GM18505 (cell line): Measurements from ENCODE around the gene SNX6.
"Not testable (repeated sequence)": the region's sequence is repeated elsewhere in the genome, so short reads cannot be mapped to it uniquely, and the experiment has no call there.

Source experiments
- ATAC-seq: cut with Tn5 transposase; IDR thresholded peaks from one replicate; pipeline ENCODE4 v1.9.1; 2021; ENCODE audit not compliant: unreplicated experiment
- POLR2A ChIP-seq: IDR thresholded peaks from 4 replicates; pipeline ENCODE4 v1.6.1; 2011; ENCODE audit warnings: borderline replicate concordance; ENCODE audit not compliant: insufficient read depth, insufficient read length; ENCODE audit errors: extremely low read depth

SNX6 gene

DNA sequence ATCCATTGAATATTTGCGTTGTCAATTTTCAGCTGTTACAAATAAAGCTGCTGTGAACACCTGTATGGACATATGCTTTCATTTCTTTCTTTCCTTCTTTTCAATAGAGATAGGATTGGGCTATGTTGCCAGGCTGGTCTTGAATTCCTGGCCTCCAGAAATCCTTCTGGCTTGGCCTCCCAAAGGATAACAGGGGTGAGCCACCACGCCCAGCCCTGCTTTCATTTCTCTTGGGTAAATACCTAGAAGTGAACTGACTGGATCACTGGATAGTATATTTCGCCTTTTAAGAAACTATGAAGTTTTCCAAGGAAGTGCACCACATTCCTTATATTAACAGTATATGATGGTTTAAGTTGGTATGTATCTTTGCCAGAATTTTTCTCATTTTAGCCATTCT, 58.2 kb downstream of the SNX6 start:
- no peak for ATAC-seq
- TF ChIP-seq POLR2A, result no peak

DNA sequence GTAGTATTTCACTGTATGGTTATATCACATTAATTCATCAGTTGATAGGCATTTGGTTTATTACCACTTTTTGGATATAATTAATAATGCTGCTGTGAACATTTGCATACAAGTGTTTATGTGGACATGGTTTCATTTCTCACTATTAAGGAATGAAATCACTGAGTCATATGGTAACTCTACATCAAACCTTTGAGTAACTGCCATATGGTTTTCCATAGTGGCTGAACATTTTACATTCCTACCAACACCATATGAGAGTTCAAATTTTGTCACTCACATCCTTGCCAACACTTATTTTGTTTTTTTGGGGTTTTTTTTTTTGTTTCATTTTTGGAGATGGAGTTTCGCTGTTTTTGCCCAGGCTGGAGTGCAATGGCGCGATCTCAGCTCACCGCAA, 60.2 kb downstream of the SNX6 start:
- no peak for ATAC-seq
- TF ChIP-seq POLR2A, result no peak

DNA sequence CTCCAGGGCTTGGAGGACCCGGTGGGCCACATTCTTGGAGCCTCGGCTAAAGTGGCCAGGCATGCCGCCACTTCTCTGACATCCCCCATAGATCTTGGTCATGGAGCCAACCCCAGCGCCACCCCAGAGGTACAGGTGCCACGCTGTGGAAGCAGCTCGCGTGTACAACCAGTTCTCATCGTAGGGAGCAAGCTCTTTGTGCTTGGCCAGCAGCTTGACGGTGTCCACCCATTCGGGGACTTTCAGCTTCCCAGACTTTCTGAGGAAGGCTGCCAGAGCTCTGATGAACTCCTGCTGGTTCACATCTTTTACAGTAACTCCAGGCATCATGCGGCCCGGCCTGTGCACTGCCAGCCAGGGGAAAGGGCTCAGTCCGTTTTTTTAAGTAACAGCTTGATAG, 61.1 kb downstream of the SNX6 start:
- ATAC-seq, result no peak

DNA sequence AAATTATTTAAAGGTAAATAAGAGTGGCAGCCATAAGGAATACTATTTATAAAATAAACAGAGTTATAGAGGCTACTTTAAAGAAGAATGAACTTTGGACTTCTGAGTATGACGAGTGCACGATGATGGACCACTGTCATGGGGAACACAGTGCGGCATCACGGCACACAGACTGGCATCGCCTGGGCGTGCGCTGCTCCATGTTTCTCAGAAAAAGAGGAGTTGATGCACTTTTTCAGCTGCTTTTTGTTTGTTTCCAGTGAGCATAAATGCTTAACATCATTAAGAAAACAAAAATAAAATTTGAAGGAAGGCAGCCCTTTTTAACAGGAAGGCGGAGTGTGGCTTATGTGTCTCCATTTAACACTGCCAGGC, 67.2 kb downstream of the SNX6 start:
- ATAC-seq, result no peak
- no peak for TF ChIP-seq POLR2A

More for the DNA sequence above, 61.1 kb downstream of the SNX6 start:
- TF ChIP-seq POLR2A, result no peak

DNA sequence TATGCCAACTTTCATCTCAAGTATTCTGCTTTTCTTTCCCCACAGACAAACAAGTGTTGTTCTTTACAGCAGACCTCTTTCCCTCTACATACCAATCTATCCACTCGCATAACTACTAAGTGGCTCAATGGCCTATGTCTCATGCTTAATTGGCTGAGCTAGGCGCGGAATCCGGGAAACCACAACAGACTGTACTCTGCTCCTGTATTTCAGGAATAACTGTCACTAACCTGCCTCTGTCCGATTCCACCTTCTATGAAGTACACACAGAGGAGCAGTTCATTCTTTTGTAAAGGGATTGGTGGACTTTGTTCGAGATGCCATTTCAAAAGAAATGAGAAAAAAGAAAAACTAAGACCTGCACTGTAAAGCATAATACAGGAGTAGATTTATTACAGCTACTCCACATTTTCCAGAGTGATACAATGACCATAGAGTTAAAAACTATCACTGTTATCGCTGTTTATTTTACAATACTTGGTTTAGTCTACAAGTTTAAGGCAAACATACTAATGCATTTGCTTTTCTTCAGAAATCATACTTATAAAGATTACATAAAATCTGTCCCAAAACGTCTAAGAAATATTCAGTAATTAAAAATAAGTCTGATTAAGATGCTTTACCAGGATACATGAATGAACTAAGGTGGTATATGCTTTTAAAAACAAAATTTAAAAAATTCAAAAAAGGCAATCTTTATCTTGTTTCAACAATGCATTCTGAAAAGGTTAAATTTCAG, 67.7 kb downstream of the SNX6 start:
- not testable (repeated sequence) for ATAC-seq

DNA sequence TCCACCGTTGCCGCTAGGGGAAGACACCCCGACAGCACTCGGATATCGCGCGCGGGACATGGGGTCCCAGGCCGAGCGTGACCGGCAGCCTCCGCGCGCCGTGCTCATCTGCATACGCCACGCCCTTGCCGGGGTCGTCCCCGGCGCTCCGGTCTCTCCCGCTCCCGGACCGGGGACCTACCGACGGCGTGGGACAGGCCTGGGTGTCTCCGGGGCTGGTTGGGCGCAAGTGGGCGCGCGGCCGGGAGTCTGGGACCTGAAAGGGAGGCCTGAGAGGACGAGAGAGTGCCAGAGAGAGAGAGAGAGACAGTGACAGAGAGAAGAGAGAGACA, 73.5 kb downstream of the SNX6 start:
- peak; percentile 59 for ATAC-seq

DNA sequence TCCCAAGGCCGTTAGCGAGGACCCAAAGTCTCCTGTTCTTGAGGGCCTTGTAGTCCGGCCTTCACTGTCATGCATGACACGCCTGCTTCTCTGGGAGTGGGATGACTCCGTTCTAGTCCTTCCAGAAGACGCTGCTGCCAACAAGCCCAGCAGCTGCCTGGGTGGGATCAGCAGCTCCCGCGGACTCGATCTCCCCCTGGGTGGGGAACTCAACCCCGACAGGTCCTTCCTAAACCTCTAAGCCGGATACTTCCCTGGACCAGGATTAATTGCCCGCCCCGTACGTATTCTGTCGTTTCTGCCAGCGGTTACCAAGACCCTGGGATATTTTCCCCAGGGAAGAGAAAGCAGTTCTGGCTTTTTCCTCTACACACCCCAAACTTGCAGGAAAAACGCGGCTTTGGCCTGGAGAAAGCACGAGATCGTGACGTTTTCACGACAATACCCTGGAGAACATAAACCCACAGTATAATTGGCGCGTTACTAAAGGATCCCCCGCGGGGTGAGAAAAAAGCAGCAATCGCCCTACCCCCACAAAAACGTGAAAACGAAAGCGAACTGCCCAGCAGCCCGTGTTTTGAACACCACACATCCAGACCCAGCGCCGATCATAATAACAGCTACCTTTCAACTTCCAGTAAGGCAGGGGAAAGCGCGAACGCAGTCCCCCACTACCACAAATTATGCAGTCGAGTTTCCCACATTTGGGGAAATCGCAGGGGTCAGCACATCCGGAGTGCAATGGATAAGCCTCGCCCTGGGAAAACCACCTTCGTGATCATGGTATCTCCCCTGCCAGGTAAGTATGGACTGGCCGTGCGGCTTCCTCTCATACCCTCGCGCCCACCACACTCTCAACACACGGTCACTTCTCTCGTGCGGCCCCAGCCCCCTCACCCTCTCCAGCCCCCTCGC, 74.1 kb downstream of the SNX6 start:
- ATAC-seq, result peak; percentile 69

DNA sequence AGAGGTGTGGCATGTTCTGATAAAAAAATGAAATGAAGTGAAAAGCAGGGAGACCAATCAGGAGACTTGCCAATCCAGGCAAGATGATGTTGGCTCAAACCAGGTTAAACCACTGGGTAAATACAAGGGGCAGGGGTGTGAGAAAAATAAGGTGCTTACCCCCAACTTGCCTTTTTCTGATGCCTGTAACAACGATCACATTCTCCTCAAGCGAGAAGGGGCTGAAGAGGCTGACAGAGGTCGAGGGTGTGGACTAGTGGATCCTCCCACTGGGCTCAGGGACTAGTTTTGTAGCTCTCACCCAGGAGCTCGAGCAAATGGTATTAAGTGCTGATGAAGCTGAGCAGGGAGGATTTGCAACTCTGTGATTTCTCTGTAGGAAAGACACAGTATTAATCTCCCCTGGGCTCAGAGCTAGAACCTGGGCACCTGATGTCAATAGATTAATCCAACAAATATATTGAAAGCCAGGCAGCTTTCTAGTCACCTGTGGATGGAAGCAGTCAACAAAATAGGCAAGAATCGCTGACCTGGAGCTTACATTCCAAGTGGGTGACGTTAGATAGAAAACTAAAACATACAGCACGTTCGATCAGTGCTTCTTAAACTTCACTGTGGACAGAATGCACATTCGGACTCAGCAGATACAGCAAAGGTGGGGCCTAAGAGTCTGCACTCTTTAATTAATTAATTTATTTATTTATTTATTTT, 75.3 kb downstream of the SNX6 start:
- no peak for ATAC-seq
- no peak for TF ChIP-seq POLR2A

DNA sequence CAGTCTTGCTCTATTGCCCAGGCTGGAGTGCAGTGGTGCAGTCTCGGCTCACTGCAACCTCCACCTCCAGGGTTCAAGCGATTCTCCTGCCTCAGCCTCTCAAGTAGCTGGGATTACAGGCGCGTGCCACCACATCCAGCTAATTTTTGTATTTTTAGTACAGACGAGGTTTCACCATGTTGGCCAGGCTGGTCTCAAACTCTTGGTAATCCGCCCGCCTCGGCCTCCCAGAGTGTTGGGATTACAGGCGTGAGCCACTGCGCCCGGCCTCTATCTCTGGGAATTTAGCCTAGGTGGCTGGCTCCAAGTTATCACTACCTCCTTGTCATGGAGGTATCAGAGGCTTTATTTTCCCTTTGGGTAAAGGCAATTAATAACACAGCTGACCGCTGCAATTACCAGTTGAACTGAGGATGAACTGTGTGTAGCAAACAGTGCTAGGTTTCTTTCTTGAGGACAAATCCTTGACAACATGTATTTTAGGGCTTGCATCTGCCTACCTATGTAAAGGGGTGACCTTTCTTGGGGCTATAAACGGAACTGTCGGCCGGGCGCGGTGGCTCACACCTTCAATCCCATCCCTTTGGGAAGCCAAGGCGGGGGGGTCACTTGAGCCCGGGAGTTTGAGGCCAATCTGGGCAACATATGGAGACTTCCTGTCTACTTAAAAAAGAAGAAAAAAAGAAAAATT, 80.5 kb downstream of the SNX6 start:
- not testable (repeated sequence) for ATAC-seq

DNA sequence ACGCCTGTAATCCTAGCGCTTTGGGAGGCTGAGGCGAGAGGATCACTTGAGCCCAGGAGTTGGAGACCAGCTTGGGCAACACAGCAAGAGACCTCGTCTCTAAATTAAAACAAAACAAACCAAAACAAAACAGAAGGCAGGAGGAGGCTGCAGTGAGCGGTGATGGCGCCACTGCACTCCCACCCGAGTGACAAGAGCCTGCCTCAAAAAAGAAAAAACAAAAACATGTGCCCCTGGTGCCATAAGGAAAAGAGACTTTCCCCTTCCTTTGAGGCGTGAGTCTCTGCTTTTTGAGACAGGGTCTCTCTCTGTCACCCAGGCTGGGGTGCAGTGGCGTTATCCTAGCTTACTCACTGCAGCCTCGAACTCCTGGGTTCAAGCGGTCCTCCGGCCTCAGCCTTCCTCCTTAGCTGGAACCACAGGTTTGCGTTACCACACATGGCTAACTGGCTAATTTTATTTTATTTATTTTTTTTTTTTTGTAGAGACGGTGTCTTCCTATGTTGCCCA, 81.4 kb downstream of the SNX6 start:
- no peak for TF ChIP-seq POLR2A
- ATAC-seq, result no peak

DNA sequence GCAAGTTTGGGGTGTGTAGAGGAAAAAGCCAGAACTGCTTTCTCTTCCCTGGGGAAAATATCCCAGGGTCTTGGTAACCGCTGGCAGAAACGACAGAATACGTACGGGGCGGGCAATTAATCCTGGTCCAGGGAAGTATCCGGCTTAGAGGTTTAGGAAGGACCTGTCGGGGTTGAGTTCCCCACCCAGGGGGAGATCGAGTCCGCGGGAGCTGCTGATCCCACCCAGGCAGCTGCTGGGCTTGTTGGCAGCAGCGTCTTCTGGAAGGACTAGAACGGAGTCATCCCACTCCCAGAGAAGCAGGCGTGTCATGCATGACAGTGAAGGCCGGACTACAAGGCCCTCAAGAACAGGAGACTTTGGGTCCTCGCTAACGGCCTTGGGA, 82.8 kb downstream of the SNX6 start:
- ATAC-seq, result peak; percentile 29

DNA sequence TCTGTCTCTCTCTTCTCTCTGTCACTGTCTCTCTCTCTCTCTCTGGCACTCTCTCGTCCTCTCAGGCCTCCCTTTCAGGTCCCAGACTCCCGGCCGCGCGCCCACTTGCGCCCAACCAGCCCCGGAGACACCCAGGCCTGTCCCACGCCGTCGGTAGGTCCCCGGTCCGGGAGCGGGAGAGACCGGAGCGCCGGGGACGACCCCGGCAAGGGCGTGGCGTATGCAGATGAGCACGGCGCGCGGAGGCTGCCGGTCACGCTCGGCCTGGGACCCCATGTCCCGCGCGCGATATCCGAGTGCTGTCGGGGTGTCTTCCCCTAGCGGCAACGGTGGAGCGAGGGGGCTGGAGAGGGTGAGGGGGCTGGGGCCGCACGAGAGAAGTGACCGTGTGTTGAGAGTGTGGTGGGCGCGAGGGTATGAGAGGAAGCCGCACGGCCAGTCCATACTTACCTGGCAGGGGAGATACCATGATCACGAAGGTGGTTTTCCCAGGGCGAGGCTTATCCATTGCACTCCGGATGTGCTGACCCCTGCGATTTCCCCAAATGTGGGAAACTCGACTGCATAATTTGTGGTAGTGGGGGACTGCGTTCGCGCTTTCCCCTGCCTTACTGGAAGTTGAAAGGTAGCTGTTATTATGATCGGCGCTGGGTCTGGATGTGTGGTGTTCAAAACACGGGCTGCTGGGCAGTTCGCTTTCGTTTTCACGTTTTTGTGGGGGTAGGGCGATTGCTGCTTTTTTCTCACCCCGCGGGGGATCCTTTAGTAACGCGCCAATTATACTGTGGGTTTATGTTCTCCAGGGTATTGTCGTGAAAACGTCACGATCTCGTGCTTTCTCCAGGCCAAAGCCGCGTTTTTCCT, 83.4 kb downstream of the SNX6 start:
- ATAC-seq, result peak; percentile 68

DNA sequence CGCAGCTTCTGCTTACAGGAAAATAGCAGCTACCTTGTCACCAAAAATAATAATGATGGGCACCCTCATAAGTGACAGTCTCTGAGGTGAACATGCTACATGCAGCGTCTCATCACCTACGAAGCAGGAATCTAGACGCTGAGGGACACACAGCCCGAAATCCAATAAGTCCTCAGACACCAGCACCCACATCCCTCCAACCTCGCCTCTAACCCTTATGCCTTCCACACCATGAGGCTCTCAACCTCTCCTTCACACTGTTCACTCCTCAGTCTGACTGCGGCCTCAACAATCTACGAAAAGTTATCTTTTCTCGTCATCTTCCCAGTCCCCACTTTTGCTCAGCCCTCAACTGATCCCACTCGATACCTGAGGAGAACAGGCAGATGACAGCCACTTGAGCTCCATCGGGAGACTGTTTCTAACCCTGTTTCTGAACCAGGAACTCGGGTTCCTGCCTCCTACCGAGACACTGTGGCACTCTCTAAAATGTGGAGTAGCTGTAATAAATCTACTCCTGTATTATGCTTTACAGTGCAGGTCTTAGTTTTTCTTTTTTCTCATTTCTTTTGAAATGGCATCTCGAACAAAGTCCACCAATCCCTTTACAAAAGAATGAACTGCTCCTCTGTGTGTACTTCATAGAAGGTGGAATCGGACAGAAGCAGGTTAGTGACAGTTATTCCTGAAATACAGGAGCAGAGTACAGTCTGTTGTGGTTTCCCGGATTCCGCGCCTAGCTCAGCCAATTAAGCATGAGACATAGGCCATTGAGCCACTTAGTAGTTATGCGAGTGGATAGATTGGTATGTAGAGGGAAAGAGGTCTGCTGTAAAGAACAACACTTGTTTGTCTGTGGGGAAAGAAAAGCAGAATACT, 89.5 kb downstream of the SNX6 start:
- not testable (repeated sequence) for ATAC-seq
